Endothelial cell (in vitro differentiated cells): Measurements from ENCODE around the gene PSME4. TPM values are rescaled to one million over a fixed set of nuclear protein-coding genes. Genes with fewer than 3 reads are reported as not detected.

ENCODE experiments used
- DNase-seq: peaks from one replicate; pipeline ENCODE4 v3.0.0; 2021; ENCODE audit warnings: low spot score
- H3K27ac Mint-ChIP-seq: one replicate; pipeline ENCODE4 v1.8.0; 2021; ENCODE audit warnings: mixed read lengths, inconsistent platforms; ENCODE audit not compliant: unreplicated experiment
- H3K27me3 Mint-ChIP-seq: one replicate; pipeline ENCODE4 v1.8.0; 2021; ENCODE audit warnings: mild to moderate bottlenecking, moderate library complexity, mixed read lengths, inconsistent platforms; ENCODE audit not compliant: unreplicated experiment
- H3K36me3 Mint-ChIP-seq: one replicate; pipeline ENCODE4 v1.8.0; 2021; ENCODE audit warnings: mild to moderate bottlenecking, low read depth, mixed read lengths, inconsistent platforms; ENCODE audit not compliant: unreplicated experiment
- H3K4me1 Mint-ChIP-seq: one replicate; pipeline ENCODE4 v1.8.0; 2021; ENCODE audit warnings: mild to moderate bottlenecking, mixed read lengths, inconsistent platforms; ENCODE audit not compliant: unreplicated experiment
- H3K4me3 Mint-ChIP-seq: one replicate; pipeline ENCODE4 v1.8.0; 2021; ENCODE audit warnings: mild to moderate bottlenecking, mixed read lengths, inconsistent platforms; ENCODE audit not compliant: unreplicated experiment
- H3K9me3 Mint-ChIP-seq: one replicate; pipeline ENCODE4 v1.8.0; 2021; ENCODE audit warnings: mixed read lengths, inconsistent platforms; ENCODE audit not compliant: unreplicated experiment
- total RNA-seq: library from RNA; stranded (reverse); fragmentation: NEBNext Ultra II Directional; extraction: Animal tissue kit (Norgen Biotek cat#: 25700); gene quantifications from one replicate; pipeline ENCODE4 v1.2.1, GENCODE V29; 2021; ENCODE audit not compliant: unreplicated experiment
- TF ChIP-seq, protein P1 (sequence below): fragments of 200-600 bp; sonication (generic); IDR thresholded peaks from one replicate; pipeline ENCODE4 v1.5.0; 2021; ENCODE audit warnings: antibody characterized with exemption; ENCODE audit not compliant: unreplicated experiment

Gene PSME4
- total RNA-seq, 1 donor from 2014 or later = 106 TPM

DNA sequence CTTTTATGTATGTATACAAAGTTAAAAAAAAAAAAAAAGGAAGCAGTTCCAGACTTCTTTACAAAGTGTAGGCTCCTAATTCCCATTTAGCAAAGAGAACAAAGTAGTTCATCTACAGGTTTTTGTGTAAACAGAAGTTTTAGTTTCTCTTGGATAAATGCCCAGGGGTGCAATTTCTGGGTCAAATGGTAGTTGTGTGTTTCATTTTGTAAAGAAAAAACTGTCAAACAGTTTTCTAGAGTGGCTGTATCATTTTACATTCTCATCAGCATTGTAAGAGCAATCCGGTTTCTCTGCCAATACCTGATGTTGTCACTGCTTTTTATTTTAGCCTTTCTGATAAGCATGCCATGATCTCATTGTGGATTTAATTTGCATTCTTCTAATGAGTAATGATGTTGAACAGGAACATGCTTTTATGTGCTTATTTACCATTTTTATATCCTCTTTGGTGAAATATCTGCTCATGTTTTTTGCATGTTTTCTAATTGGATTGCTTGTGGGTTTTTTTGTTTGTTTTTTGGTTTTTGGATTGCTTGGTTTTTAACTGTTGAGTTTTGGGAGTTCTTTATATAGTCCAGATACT is 16.6 kb upstream of the PSME4 start:
- Mint-ChIP-seq H3K4me1 (no peaks in the 10 kb centered on the region), H3K27ac (no peak overlapping the region), H3K4me3 (no peak overlapping the region), H3K9me3 (no peaks in the 10 kb centered on the region), H3K27me3 (no peaks in the 10 kb centered on the region), H3K36me3 (no peaks in the 10 kb centered on the region)
- TF ChIP-seq, protein P1, sequence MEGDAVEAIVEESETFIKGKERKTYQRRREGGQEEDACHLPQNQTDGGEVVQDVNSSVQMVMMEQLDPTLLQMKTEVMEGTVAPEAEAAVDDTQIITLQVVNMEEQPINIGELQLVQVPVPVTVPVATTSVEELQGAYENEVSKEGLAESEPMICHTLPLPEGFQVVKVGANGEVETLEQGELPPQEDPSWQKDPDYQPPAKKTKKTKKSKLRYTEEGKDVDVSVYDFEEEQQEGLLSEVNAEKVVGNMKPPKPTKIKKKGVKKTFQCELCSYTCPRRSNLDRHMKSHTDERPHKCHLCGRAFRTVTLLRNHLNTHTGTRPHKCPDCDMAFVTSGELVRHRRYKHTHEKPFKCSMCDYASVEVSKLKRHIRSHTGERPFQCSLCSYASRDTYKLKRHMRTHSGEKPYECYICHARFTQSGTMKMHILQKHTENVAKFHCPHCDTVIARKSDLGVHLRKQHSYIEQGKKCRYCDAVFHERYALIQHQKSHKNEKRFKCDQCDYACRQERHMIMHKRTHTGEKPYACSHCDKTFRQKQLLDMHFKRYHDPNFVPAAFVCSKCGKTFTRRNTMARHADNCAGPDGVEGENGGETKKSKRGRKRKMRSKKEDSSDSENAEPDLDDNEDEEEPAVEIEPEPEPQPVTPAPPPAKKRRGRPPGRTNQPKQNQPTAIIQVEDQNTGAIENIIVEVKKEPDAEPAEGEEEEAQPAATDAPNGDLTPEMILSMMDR = no peak
- DNase-seq = no peak

DNA sequence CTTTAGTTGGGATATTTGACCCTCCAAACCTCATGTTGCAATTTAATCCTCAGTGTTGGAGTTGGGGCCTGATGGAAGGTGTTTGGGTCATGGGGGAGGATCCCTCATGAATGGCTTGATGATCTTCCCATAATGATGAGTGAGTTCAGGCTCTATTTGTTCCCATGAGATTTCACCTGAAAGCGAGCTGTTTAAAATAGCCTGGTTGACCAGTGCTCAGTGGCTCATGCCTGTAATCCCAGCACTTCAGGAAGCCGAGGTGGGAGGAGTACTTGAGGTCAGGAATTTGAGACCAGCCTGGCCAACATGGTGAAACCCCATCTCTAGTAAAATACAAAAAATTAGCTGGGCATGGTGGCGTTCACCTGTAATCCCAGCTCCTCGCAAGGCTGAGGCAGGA is 14.9 kb upstream of the PSME4 start:
- H3K4me3 Mint-ChIP-seq = no peak overlapping the region
- TF ChIP-seq, protein P1 = no peak
- DNase-seq = no peak
- no peaks in the 10 kb centered on the region for H3K9me3 Mint-ChIP-seq
- peaks cover 9% of the 10 kb centered on the region for H3K36me3 Mint-ChIP-seq
- H3K27ac Mint-ChIP-seq = no peak overlapping the region
- no peaks in the 10 kb centered on the region for H3K27me3 Mint-ChIP-seq
- H3K4me1 Mint-ChIP-seq = no peaks in the 10 kb centered on the region

DNA sequence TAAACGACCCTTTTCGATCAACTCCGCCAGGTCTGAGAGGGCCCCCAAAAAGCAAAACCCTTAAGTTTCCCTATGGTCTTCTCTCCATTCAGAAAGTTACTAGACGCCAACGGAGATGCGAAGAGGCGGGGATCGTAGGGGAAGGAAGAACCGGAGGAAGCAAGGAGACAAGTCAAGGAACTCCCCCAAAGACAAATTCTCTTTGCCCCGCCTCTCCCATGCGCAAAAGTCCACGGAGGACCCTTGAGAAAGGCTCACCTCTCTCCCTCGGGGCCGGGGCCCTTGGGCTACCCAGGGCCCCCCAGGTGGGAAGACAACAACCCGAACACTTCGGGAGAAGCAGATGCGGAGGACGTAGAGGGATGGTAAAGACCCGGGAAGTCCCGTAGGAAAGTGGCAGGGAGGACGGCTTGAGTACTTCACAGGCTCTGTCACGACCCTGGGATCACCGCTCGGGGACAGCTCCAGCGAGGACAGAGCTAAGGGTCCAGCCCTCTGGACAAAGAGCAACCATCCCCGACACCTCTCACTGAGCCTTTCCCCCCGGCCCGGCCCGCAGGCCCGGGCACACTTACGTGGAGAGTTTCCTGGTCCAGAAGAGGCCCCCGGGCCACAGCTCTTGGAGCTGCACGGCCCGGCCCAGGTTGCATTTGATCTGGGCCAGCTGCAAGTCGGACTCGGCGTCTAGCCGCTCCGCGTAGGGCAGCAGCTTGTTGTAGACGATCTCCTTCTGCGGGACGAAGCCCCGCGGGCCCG is 647 bp downstream of the PSME4 start:
- Mint-ChIP-seq H3K27me3 (peaks cover 22% of the 10 kb centered on the region), H3K27ac (peak overlapping the region; percentile 99), H3K9me3 (no peaks in the 10 kb centered on the region), H3K36me3 (peaks cover 25% of the 10 kb centered on the region), H3K4me1 (peaks cover 50% of the 10 kb centered on the region), H3K4me3 (peak overlapping the region; percentile 100)
- TF ChIP-seq, protein P1 = no peak
- DNase-seq = peak; percentile 29

DNA sequence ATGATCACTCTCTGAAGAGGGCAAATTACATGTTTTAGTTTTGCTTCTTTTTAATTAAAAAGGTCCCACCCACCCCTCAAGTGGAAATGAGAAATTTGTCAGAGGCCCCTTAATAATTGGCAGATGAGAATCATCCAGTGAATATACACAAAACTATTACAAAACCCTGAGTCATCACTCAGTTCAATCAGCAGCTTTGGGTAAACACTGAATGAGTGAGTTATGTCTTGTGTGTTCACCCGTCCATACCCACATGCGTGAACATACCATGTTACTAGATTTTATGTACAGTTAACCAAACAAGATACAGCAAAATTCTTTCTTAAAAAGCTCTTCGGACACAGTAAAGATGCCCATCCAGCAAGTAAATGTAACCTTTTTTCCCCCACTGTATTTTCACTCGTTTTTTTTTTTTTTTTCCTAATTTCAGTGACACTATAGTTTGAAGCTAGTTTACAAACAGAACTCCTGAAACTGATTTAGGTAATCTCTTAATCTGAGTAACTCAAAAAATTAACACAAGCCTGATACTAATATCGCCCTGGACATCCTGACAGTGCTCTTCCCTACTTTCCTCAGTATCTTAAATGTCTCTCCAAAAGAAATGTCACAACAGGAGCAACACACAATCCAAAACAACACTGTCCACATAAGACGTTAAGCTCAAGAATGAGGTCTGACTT is 1.4 kb downstream of the PSME4 start:
- peak overlapping the region; percentile 99 for H3K27ac Mint-ChIP-seq
- no peaks in the 10 kb centered on the region for H3K9me3 Mint-ChIP-seq
- H3K4me3 Mint-ChIP-seq = peak overlapping the region; percentile 100
- H3K4me1 Mint-ChIP-seq = peaks cover 51% of the 10 kb centered on the region
- DNase-seq = no peak
- H3K36me3 Mint-ChIP-seq = peaks cover 24% of the 10 kb centered on the region
- peaks cover 24% of the 10 kb centered on the region for H3K27me3 Mint-ChIP-seq
- TF ChIP-seq, protein P1 = no peak
